Adipocyte (in vitro differentiated cells): ENCODE results near the gene KIAA1191.
"Not testable (repeated sequence)": the region's sequence is repeated elsewhere in the genome, so short reads cannot be mapped to it uniquely, and the experiment has no call there.

Experiments
- DNase-seq: peaks from one replicate; pipeline ENCODE4 v3.0.0-alpha.2; 2015; ENCODE audit warnings: low read depth
- H3K27me3 ChIP-seq: replicated peaks from 2 replicates; pipeline ENCODE4 v1.7.0; 2013; ENCODE audit warnings: mild to moderate bottlenecking, low read length, moderate library complexity; ENCODE audit not compliant: control insufficient read depth, insufficient read depth
- H3K36me3 ChIP-seq: 2 replicates; pipeline ENCODE4 v1.7.0; 2013; ENCODE audit warnings: low read length, mild to moderate bottlenecking, moderate library complexity; ENCODE audit not compliant: control insufficient read depth, insufficient read depth, severe bottlenecking
- H3K4me1 ChIP-seq: 2 replicates; pipeline ENCODE4 v1.7.0; 2013; ENCODE audit warnings: mild to moderate bottlenecking, low read length, moderate library complexity; ENCODE audit not compliant: control insufficient read depth, insufficient read depth
- H3K4me3 ChIP-seq: 2 replicates; pipeline ENCODE4 v1.7.0; 2013; ENCODE audit warnings: mild to moderate bottlenecking, low read length, moderate library complexity
- H3K9ac ChIP-seq: 2 replicates; pipeline ENCODE4 v1.7.0; 2013; ENCODE audit warnings: mild to moderate bottlenecking, low read length, moderate library complexity
- H3K9me3 ChIP-seq: 2 replicates; pipeline ENCODE4 v1.7.0; 2013; ENCODE audit warnings: mild to moderate bottlenecking, low read length, moderate library complexity; ENCODE audit not compliant: control insufficient read depth

The KIAA1191 gene, protein sequence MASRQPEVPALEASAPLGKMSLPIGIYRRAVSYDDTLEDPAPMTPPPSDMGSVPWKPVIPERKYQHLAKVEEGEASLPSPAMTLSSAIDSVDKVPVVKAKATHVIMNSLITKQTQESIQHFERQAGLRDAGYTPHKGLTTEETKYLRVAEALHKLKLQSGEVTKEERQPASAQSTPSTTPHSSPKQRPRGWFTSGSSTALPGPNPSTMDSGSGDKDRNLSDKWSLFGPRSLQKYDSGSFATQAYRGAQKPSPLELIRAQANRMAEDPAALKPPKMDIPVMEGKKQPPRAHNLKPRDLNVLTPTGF

DNA sequence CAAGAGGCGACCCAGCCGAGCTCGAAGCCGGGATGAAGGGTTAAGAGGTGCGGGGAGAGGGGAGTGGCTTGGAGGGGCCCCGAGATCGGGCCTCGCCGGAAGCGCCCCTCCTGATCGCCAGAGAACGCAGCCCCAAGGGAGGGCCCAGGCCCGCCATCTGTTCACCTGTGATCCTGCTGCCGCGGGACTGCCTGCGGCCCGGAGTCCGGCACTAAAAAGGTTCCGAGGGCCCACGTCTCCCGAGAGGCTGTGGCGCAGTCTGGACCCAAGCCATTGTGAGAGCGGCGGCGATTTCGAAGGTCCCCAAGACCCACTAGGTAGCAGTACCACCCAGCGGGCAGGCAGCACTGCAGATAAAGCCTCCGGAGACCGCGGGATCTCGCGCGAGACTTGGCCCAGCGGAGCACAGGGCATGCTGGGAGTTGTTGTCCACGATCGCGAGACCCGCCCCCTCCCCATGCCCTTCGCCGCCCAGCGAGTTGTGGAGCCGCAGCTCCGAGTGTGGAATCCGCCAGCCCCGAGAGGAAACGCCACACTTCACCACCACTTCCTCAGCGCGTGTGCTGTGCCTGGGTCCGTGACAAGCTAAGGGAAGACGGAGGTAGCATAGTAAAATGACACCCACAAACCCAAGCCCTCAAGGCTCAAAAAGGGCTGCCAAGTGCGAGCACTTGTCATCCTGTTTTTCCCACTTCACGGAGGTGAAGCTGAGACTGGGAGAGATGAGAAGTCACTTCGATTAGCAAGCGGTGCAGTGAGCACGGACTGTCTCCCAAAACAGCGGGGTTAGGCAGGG lies at the start of gene KIAA1191:
Gene KIAA1191, minus strand, starts transcription at position 328 of the 796 bp plus-strand sequence. CDS start 2,256 bp downstream, outside the sequence.
- Histone ChIP-seq H3K9ac (peak within 1 kb of the TSS; percentile 96), H3K4me3 (peak within 1 kb of the TSS; percentile 94), H3K36me3 (peaks cover 8% of the 10 kb centered on the region), H3K9me3 (no peaks in the 10 kb centered on the region), H3K4me1 (peaks cover 18% of the 10 kb centered on the region), H3K27me3 (no peaks in the 10 kb centered on the region)
- peak; percentile 97 for DNase-seq

GRCh38 chr5:176410486-176411180 lies 49.1 kb upstream of the KIAA1191 start:
- no peak overlapping the region for H3K9ac ChIP-seq
- H3K27me3 ChIP-seq: no peaks in the 10 kb centered on the region
- H3K4me1 ChIP-seq: peaks cover 59% of the 10 kb centered on the region
- no peaks in the 10 kb centered on the region for H3K9me3 ChIP-seq
- H3K4me3 ChIP-seq: no peak overlapping the region
- peaks cover 22% of the 10 kb centered on the region for H3K36me3 ChIP-seq
- DNase-seq: no peak

- Histone ChIP-seq H3K4me1 (peaks cover 50% of the 10 kb centered on the region), H3K9ac (no peak overlapping the region), H3K27me3 (no peaks in the 10 kb centered on the region), H3K36me3 (peaks cover 25% of the 10 kb centered on the region), H3K9me3 (no peaks in the 10 kb centered on the region), H3K4me3 (no peak overlapping the region)
- no peak for DNase-seq
Observed at GRCh38 chr5:176409765-176410164, 48.2 kb upstream of the KIAA1191 start.

GRCh38 chr5:176408590-176408989 lies 47.0 kb upstream of the KIAA1191 start:
- DNase-seq: no peak
- H3K9me3 ChIP-seq: no peaks in the 10 kb centered on the region
- no peak overlapping the region for H3K9ac ChIP-seq
- no peaks in the 10 kb centered on the region for H3K27me3 ChIP-seq
- no peak overlapping the region for H3K4me3 ChIP-seq
- peaks cover 25% of the 10 kb centered on the region for H3K36me3 ChIP-seq
- H3K4me1 ChIP-seq: peaks cover 38% of the 10 kb centered on the region

- H3K9ac ChIP-seq, H3K27me3 ChIP-seq, H3K9me3 ChIP-seq, DNase-seq, H3K4me3 ChIP-seq: not testable (repeated sequence)
- Histone ChIP-seq H3K36me3 (peaks cover 25% of the 10 kb centered on the region), H3K4me1 (peaks cover 34% of the 10 kb centered on the region)
Observed at GRCh38 chr5:176408252-176408573, 46.6 kb upstream of the KIAA1191 start.

DNA sequence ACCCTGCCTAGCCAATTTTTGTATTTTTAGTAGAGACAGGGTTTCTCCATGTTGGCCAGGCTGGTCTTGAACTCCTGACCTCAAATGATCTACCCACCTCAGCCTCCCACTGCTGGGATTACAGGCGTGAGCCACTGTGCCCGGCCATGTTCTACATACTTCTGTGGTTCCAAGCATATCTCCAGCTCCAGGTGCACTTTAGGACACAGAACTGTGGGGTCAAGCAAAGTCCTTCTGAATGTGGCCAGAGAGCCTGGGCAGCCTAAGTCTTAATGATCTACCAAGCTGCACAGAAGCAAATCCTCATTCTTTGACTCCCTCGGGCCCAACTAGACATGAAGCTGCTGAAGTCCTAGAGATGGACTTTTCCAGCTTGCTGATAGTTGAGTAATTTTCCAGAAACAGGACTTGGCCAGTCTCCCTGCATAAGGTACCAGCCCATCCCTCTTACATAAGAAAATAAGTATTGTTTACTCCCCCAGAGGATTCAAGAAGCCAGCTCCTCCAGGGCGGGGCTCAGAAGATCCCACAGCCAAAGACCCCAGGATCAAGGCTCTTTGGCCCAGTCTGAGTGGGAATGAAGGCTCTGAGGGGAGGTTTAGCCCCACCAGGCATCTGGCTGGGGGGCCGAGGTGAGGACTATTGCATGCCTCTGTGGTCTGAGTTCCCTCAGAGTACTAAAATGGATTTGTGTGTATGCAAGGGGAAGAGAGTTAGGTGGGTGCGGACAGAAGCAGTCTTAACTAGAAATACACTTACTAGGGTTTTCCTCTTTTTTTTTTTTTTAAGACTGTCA lies 46.1 kb upstream of the KIAA1191 start:
- peaks cover 25% of the 10 kb centered on the region for H3K36me3 ChIP-seq
- H3K27me3 ChIP-seq: no peaks in the 10 kb centered on the region
- peak; percentile 56 for DNase-seq
- peaks cover 29% of the 10 kb centered on the region for H3K4me1 ChIP-seq
- no peak overlapping the region for H3K9ac ChIP-seq
- no peak overlapping the region for H3K4me3 ChIP-seq
- H3K9me3 ChIP-seq: no peaks in the 10 kb centered on the region

DNA sequence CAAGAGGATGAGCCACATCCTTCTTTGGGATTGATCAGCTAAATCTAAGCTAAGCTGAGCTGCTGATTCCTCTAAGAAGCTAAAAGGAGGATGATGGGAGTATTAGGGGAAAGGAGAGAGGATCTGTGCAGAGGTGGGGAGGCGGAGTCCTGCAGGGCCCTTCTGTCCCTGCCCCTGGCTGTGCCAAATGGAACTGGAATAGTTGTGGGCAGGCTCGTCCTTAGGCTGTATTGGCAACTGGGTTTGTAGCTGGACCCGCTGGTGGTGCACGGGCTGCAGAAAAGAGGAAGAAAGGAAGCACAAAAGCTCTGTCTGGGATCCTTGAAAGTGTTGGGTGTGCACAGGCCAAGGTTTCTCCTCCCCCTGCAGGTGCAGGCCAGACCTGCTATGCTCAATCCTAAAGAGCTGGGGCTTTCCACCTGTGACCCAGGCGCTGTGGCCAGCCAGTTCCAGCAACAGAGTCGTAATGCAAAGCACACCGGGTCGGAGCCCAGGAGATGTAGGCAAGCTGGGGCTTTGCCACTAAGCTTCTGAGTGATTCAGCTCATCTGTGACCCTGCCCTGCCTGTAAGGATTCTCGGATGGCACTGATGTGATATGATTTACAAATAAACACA lies 45.0 kb upstream of the KIAA1191 start:
- no peak for DNase-seq
- peaks cover 21% of the 10 kb centered on the region for H3K4me1 ChIP-seq
- no peak overlapping the region for H3K4me3 ChIP-seq
- H3K9me3 ChIP-seq: no peaks in the 10 kb centered on the region
- H3K9ac ChIP-seq: no peak overlapping the region
- H3K36me3 ChIP-seq: peaks cover 27% of the 10 kb centered on the region
- no peaks in the 10 kb centered on the region for H3K27me3 ChIP-seq

DNA sequence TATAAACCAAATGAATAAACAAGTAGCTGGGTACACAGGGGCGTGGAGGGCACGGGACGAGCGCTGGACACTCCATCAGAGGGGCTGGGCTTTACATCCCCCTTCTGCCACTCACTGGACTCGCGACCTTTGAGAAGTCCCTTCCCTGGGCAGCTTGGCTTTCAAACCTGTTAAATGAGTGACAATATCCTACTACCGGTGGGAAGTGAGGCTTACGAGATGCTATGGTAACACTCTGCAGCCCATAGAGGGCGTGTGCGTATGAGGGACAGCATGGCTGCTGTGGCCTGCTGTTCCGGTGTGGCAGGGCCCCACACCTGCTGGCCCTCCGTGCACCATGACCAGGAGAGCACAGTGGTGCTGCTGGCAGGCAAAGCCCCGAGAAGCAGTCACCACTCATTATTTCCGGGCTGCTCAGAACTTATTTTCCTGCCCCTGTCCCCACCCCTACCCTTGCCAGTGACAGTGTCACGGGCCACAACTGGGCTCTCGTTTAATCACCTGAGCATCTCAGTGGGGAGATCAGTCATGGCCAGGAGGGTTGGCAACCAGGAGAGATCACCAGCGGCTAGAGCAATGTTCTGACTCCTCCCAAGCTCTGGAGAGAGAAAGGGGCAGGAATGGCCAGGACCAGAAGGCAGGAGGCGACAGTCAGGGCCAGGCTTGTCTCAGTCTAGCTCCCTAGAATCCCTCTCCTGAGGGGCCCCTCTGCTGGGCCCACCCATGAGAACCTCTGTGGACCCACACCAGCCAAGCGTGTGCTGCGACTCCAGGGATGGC lies 44.3 kb upstream of the KIAA1191 start:
- Histone ChIP-seq H3K9ac (no peak overlapping the region), H3K4me3 (no peak overlapping the region), H3K27me3 (no peaks in the 10 kb centered on the region), H3K9me3 (no peaks in the 10 kb centered on the region), H3K4me1 (peaks cover 14% of the 10 kb centered on the region), H3K36me3 (peaks cover 30% of the 10 kb centered on the region)
- DNase-seq: no peak

GRCh38 chr5:176401281-176402205 lies 40.0 kb upstream of the KIAA1191 start:
- H3K4me1 ChIP-seq: peaks cover 2% of the 10 kb centered on the region
- peaks cover 31% of the 10 kb centered on the region for H3K36me3 ChIP-seq
- no peaks in the 10 kb centered on the region for H3K9me3 ChIP-seq
- H3K4me3 ChIP-seq: no peak overlapping the region
- no peaks in the 10 kb centered on the region for H3K27me3 ChIP-seq
- DNase-seq: no peak
- H3K9ac ChIP-seq: no peak overlapping the region
